DMS153 (cell line): ENCODE data around the gene IFIT3.
"Not testable (repeated sequence)": the region's sequence is repeated elsewhere in the genome, so short reads cannot be mapped to it uniquely, and the experiment has no call there.

Source experiments
- DNase-seq: peaks from one replicate; lab custom pipeline; 2025; lab: John Stamatoyannopoulos, UW

The IFIT3 gene

GRCh38 chr10:89304026-89304425 lies 23.8 kb upstream of the IFIT3 start:
- no peak for DNase-seq

- no peak for DNase-seq
Measured at GRCh38 chr10:89304446-89304845, 23.4 kb upstream of the IFIT3 start.

- DNase-seq, result no peak
Measured at GRCh38 chr10:89304925-89305324, 22.9 kb upstream of the IFIT3 start.

- no peak for DNase-seq
Measured at GRCh38 chr10:89305766-89306433, 21.9 kb upstream of the IFIT3 start.

GRCh38 chr10:89306434-89307268 lies 21.1 kb upstream of the IFIT3 start:
- DNase-seq, result no peak

- DNase-seq, result no peak
Measured at GRCh38 chr10:89307269-89307577, 20.6 kb upstream of the IFIT3 start.

- DNase-seq, result no peak
Measured at GRCh38 chr10:89308266-89308665, 19.5 kb upstream of the IFIT3 start.

GRCh38 chr10:89308736-89309135 lies 19.1 kb upstream of the IFIT3 start:
- DNase-seq, result no peak

GRCh38 chr10:89309156-89310055 lies 18.4 kb upstream of the IFIT3 start:
- no peak for DNase-seq

GRCh38 chr10:89310056-89310893 lies 17.5 kb upstream of the IFIT3 start:
- DNase-seq, result no peak

GRCh38 chr10:89312973-89313372 lies 14.8 kb upstream of the IFIT3 start:
- no peak for DNase-seq

GRCh38 chr10:89314676-89315075 lies 13.1 kb upstream of the IFIT3 start:
- DNase-seq, result no peak

GRCh38 chr10:89318047-89318446 lies 9.8 kb upstream of the IFIT3 start:
- not testable (repeated sequence) for DNase-seq

GRCh38 chr10:89325081-89325480 lies 2.7 kb upstream of the IFIT3 start:
- DNase-seq, result not testable (repeated sequence)

GRCh38 chr10:89325856-89326255 lies 1.9 kb upstream of the IFIT3 start:
- DNase-seq, result not testable (repeated sequence)

GRCh38 chr10:89329151-89329550 lies 1.4 kb downstream of the IFIT3 start:
- DNase-seq, result no peak

- not testable (repeated sequence) for DNase-seq
Measured at GRCh38 chr10:89330014-89330413, 2.2 kb downstream of the IFIT3 start.

GRCh38 chr10:89330537-89331212 lies 2.9 kb downstream of the IFIT3 start:
- DNase-seq, result no peak

GRCh38 chr10:89331487-89332122 lies 3.8 kb downstream of the IFIT3 start:
- not testable (repeated sequence) for DNase-seq

- DNase-seq, result no peak
Measured at GRCh38 chr10:89332123-89332633, 4.4 kb downstream of the IFIT3 start.
